A673 (cell line): Measurements from ENCODE around the gene GRIP1. TPM values are rescaled to one million over a fixed set of nuclear protein-coding genes. Genes with fewer than 3 reads are reported as not detected.

Source experiments
- BruUV-seq: library from RNA; stranded (reverse); fragments of 400-500 nt; replicated peaks from 2 replicates; lab custom pipeline; 2021; lab: Mats Ljungman, UMichigan
- CTCF ChIA-PET: fragments of 300-600 bp; sonication (Branson Sonifier 250); formaldehyde crosslinking; loops from one replicate; lab custom pipeline; 2022; ENCODE audit warnings: antibody characterized with exemption; lab: Charles Lee
- POLR2A ChIA-PET: fragments of 300-600 bp; sonication (Branson Sonifier 250); formaldehyde crosslinking; loops from one replicate; lab custom pipeline; 2022; ENCODE audit warnings: antibody characterized with exemption; ENCODE audit not compliant: low non-redundant PET; lab: Charles Lee
- DNase-seq: peaks from one replicate; pipeline ENCODE4 v3.0.0-alpha.2; 2015; ENCODE audit warnings: low spot score
- H3K27ac ChIP-seq: fragments of 200-600 bp; sonication (generic); 2 replicates; pipeline ENCODE4 v1.5.1; 2016; ENCODE audit warnings: mixed run types, low read depth, mild to moderate bottlenecking, mixed read lengths, antibody characterized with exemption, low read length; ENCODE audit not compliant: poor library complexity, severe bottlenecking
- H3K27me3 ChIP-seq: fragments of 200-600 bp; sonication (generic); replicated peaks from 2 replicates; pipeline ENCODE4 v1.6.1; 2017; ENCODE audit warnings: mixed run types, low read depth, mild to moderate bottlenecking, mixed read lengths, antibody characterized with exemption, low read length; ENCODE audit not compliant: insufficient read depth, poor library complexity
- H3K36me3 ChIP-seq: fragments of 200-600 bp; sonication (generic); 2 replicates; pipeline ENCODE4 v1.6.1; 2016; ENCODE audit warnings: mixed run types, mild to moderate bottlenecking, mixed read lengths, antibody characterized with exemption, low read length; ENCODE audit not compliant: insufficient read depth, poor library complexity, severe bottlenecking
- H3K4me1 ChIP-seq: fragments of 200-600 bp; sonication (generic); 2 replicates; pipeline ENCODE4 v1.6.1; 2017; ENCODE audit warnings: mixed run types, mild to moderate bottlenecking, mixed read lengths, antibody characterized with exemption, low read length; ENCODE audit not compliant: insufficient read depth, poor library complexity, severe bottlenecking
- H3K4me3 ChIP-seq: fragments of 200-600 bp; sonication (generic); 2 replicates; pipeline ENCODE4 v1.5.1; 2016; ENCODE audit warnings: low read depth, mixed run types, mild to moderate bottlenecking, mixed read lengths, low read length; ENCODE audit not compliant: poor library complexity, severe bottlenecking
- H3K9me3 ChIP-seq: fragments of 200-600 bp; sonication (generic); 2 replicates; pipeline ENCODE4 v1.6.1; 2016; ENCODE audit warnings: mixed run types, low read depth, mild to moderate bottlenecking, mixed read lengths, antibody characterized with exemption, low read length; ENCODE audit not compliant: poor library complexity, severe bottlenecking
- CTCF ChIP-seq: fragments of 300-800, 200-600 bp; sonication (generic); conservative IDR thresholded peaks from 2 replicates; pipeline ENCODE4 v1.5.1; 2017; ENCODE audit warnings: low read depth, mild to moderate bottlenecking, antibody characterized with exemption, low read length, moderate library complexity, mixed read lengths
- EZH2 ChIP-seq: fragments of 200-600 bp; sonication (generic); IDR thresholded peaks from 2 replicates; pipeline ENCODE4 v1.6.1; 2017; ENCODE audit warnings: borderline replicate concordance, low read depth, mild to moderate bottlenecking, mixed read lengths, antibody characterized with exemption, low read length; ENCODE audit not compliant: poor library complexity, severe bottlenecking
- intact Hi-C: fragments of 100-400 bp; cut with micrococcal nuclease; formaldehyde crosslinking; loops from one replicate; pipeline ENCODE4 v1.10.0; 2022; ENCODE audit not compliant: unreplicated experiment
- total RNA-seq: library from RNA; stranded (reverse); gene quantifications from 2 replicates; pipeline ENCODE4 v1.2.3, GENCODE V29; 2021

GRIP1 gene
- total RNA-seq, 1 experiment from 2014 or later: 3.6 TPM

GRCh38 chr12:66539431-66539830, 139.4 kb downstream of the GRIP1 start:
- no peak overlapping the region for H3K27ac ChIP-seq
- POLR2A ChIA-PET: no interaction called here
- no peaks in the 10 kb centered on the region for H3K36me3 ChIP-seq
- BruUV-seq: no TSS peak
- CTCF ChIA-PET: no interaction called here
- TF ChIP-seq EZH2 (no peak), CTCF (no peak)
- no peaks in the 10 kb centered on the region for H3K9me3 ChIP-seq
- H3K4me1 ChIP-seq: no peaks in the 10 kb centered on the region
- DNase-seq: no peak
- H3K27me3 ChIP-seq: peaks cover 12% of the 10 kb centered on the region
- H3K4me3 ChIP-seq: no peak overlapping the region
- intact Hi-C loops: no loop called here

GRCh38 chr12:66538970-66539369, 139.9 kb downstream of the GRIP1 start:
- Histone ChIP-seq H3K4me1 (no peaks in the 10 kb centered on the region), H3K27me3 (peaks cover 9% of the 10 kb centered on the region), H3K36me3 (no peaks in the 10 kb centered on the region), H3K4me3 (no peak overlapping the region), H3K27ac (no peak overlapping the region), H3K9me3 (no peaks in the 10 kb centered on the region)
- no peak for TF ChIP-seq EZH2
- TF ChIP-seq CTCF: no peak
- BruUV-seq: no TSS peak
- ChIA-PET POLR2A (no interaction called here), CTCF (no interaction called here)
- no peak for DNase-seq
- intact Hi-C loops: no loop called here

- Histone ChIP-seq H3K9me3 (no peaks in the 10 kb centered on the region), H3K27ac (no peak overlapping the region), H3K4me3 (no peak overlapping the region), H3K36me3 (no peaks in the 10 kb centered on the region), H3K4me1 (no peaks in the 10 kb centered on the region), H3K27me3 (peaks cover 5% of the 10 kb centered on the region)
- no TSS peak for BruUV-seq
- POLR2A ChIA-PET: no interaction called here
- no peak for DNase-seq
- TF ChIP-seq EZH2: no peak
- no peak for TF ChIP-seq CTCF
- intact Hi-C loops: no loop called here
- CTCF ChIA-PET: no interaction called here
Measured at GRCh38 chr12:66537876-66538275, 141.0 kb downstream of the GRIP1 start.
